NCI-H1417 treated with DMSO at 0.1 percent for 48 hours (cell line): ENCODE results near the gene PTPRB.

Experiments
- DNase-seq: peaks from one replicate; lab custom pipeline; 2025; lab: John Stamatoyannopoulos, UW

PTPRB gene

DNA sequence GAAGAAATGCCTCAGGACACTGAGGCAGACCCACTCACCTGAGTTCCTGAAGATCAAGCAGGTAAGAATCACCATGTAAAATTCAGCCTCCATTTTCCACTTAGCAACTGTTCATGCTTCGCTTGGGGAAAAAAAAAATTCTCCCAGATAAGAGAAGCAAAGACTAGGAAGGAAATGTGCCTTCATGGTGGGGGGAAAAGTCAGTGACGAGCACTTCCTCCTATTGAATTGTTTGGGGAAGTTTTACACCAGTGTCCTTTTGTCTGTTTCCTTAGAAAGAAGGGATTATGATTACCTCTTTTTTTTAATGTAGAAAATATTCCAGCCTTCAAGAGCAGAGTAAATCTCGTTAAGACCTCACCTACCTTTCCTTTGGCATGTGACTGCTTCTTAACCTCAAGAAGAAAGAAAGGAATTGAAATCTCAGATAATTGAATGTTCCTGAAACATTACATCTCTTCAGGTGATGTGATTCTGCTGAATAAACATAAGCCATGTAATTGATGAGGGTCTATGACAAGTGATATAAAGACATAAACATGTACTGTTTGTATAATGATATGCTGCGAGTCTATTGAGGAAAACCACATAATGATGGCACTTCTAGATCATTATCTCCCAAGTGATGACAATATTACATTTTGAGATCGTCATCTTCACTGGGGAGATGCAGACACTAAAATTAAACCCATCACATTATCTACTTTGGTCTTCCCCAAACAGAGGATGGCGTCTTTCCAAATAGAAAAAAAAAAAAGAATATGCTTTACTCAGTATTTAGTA, at the start of gene PTPRB:
PTPRB (minus strand) TSS at position 127 of the 783 bp plus-strand sequence; CDS start at position 93, 34 bp downstream.
- DNase-seq, result no peak

DNA sequence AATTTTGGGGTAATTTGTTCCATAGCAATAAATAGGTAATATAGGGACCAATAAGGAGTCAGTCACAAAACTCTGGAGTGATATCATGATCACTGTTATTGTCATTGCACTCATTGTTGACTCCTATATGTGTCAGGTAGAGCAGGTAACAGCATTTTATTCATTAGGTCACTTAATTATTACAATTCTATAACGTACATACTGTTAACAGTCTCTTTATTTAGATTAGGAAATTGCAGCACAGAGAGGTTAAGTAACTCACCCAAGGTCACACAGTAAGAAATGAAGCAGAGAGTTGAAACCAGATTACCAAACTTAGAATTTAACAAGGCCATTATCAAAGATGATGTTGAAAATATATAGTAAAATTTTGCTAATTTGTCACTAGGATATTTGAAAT, 49.7 kb upstream of the PTPRB start:
- DNase-seq, result no peak

DNA sequence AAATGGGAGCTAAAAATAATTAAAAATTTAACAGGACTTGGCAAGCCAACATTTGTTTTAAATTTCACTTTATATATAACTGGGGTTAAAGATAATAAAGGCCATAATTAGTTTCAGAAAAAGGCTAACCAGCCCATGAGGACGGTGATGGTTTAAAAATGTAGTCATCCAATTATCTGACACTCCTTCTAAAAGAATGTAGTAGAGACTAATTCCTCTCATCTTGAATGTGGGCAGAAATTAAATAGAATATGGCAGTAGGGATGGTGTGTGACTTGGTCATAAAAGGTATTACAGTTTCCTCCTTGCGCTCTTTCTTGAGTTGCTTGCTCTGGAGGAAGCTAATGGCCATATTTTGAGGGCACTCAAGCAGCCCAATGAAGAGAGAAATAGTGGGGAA, 49.1 kb upstream of the PTPRB start:
- no peak for DNase-seq

- DNase-seq, result no peak
Observed at GRCh38 chr12:70683976-70684375, 46.7 kb upstream of the PTPRB start.

GRCh38 chr12:70671698-70672097, 34.5 kb upstream of the PTPRB start:
- DNase-seq, result no peak

DNA sequence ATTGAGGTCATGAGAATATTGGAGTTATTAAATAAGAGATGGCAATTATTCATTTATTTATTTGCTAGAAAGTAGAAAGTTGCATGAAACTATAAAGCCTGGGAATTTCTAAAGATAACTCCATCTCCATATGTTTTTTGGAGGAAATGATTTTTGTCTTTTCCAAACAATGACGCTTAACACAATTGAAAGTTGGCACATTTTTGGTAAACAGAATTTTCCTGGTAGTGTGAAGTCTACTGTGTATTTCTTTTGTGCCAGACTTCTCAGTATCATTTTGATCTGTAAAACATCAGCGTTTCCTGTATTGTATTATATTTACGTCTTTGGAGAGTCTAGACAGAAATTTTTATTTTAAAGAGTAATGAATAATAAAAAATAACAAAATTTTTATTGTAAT, 33.7 kb upstream of the PTPRB start:
- no peak for DNase-seq

DNA sequence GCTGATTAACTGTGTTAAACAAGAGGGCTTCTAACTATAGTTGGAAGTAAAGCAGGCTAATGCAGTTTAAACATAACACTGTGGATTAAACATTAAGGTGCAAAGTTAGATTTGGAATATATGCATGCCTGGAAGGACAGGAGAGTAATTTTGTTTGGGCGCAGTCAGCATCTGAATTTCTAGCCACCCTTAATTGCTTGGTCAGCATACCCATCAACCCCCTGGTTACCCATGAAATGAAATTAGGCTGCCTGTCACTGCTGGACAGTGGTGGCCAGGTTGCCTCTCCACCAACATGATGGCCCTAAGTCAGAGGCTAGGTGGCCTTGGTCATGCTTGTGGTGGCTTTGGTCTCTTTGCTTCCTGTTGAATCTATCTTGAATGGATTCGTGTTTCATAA, 30.0 kb upstream of the PTPRB start:
- no peak for DNase-seq

- DNase-seq, result no peak
Observed at GRCh38 chr12:70666364-70666763, 29.1 kb upstream of the PTPRB start.

DNA sequence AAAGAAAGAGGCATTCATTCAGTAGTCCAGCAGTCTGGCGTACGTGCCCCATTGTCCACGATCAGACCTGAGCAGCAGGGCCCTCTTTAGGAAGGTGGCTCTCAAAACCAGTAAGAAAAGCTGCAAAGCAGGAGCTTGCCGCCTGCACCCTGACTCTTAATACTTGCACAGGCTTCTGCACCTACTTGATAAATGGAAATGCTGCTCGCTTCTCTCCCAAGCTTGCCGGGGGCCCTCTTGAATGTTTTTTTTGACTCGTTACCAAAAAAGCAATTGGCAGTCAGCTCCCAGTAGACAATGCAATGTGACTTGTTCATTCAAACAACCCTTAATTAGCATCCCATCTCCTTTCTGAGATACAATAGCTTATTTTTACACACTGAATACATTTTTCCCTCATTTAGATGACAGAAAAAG, 27.2 kb upstream of the PTPRB start:
- no peak for DNase-seq

- DNase-seq, result no peak
Observed at GRCh38 chr12:70663838-70664237, 26.6 kb upstream of the PTPRB start.

GRCh38 chr12:70661466-70662161, 24.4 kb upstream of the PTPRB start:
- DNase-seq, result no peak

GRCh38 chr12:70660620-70661219, 23.5 kb upstream of the PTPRB start:
- DNase-seq, result no peak

- DNase-seq, result no peak
Observed at GRCh38 chr12:70660002-70660604, 22.9 kb upstream of the PTPRB start.

GRCh38 chr12:70659077-70659606, 21.9 kb upstream of the PTPRB start:
- no peak for DNase-seq

GRCh38 chr12:70657616-70658286, 20.5 kb upstream of the PTPRB start:
- no peak for DNase-seq

- no peak for DNase-seq
Observed at GRCh38 chr12:70652451-70652850, 15.2 kb upstream of the PTPRB start.

DNA sequence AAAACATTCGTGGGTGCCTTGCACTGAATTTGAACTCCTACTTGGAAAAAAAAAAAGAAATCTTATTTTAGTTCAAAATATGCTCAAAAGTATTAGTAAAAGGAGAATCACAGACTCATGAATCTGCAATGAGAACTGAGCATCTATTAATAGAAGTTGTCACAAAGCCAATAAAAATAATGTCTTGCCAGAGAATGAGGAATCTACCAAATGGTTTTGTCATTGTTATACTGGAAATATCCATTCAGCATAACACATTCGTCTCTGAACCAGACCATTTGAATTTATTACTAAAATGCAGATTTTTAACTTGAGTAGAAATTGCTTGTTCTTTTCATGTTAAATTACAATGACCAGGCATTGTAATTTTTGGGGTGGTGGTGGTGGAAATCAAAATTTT, 11.6 kb upstream of the PTPRB start:
- no peak for DNase-seq

- DNase-seq, result no peak
Observed at GRCh38 chr12:70648191-70648590, 11.0 kb upstream of the PTPRB start.

GRCh38 chr12:70646850-70647249, 9.6 kb upstream of the PTPRB start:
- no peak for DNase-seq

DNA sequence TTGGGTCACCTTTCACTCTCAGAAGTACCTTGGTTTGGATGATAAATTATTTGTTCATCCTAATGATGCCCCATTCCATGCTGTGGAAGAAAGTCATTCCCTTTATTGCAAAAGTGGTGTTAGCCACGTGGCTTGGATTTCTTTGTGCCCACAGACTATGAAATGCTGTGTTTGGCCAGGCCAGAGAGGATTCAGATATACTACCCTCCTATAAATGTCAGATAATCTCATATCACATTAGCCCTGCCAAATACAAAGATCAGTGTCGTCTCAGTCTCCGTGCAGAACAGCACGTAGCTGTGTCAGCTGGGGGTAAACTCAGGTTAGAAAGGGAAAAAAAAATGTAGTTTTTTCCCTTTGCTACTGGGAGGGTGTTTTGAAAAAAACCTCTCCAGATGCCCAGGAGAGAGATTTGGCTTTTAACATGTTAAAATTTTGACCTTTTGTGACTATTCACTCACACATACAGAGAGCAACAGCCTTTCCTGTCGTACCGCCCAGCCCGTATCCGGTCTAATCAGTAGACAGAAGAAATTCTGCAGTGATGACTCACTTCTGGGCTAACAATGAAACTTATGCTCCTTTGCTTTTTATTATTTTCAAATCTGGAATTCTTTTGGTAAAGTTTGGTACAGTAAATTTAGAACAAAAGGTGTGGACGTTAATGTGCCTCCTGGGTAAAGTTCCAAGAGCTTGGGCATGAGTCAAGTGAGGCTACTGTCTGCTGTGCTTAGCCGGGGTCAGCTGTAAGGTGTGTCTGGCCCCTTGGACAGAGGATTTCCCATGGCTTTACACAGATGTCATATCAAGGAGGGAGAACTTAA, 8.5 kb upstream of the PTPRB start:
- no peak for DNase-seq

GRCh38 chr12:70644861-70645260, 7.6 kb upstream of the PTPRB start:
- no peak for DNase-seq
